ENCODE measurements around the gene PPP3R1.
A peak's percentile ranks its signal among the peaks of the same experiment; 100 is the strongest.

PPP3R1 gene

DNA sequence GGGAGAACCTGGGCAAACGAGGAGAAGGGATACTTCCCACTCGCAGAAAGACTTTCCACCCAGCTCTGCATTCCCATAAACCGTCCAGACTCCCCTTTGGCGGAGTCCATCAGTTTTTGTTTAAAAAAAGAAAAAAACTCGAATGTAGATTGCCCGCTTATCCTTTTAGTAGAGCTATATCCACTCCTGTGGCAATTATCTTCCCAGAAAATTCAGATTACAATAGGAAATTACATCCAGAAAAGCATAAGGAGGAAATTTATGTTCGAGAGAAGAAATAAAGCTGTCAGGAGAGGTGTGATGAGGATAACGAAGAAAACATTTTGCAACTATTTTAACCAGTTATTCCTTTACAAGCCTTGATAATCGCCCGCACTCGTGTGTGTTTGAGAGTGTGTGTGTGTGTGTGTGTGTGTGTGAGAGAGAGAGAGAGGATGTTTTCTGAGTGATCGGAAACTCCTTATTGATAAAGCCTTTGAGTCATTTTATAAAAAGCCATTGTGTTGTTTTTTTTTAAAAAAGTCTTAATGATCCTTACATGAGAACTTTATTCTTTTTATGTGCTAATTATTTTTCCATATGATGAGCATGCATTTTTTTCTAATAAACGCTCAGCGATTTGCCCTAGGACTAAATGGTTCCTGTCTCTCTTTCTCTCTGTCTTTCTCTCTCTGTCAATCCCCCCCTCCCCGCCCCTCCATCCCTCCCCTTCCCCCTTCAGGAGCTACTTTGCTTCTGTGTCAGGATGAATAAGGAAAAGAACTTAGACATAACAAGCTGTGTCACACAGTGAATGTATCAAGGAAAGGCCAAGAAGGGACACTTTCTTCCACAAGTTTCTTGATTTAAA, 1.1 kb upstream of the PPP3R1 start:
- DNase-seq, result no peak

DNA sequence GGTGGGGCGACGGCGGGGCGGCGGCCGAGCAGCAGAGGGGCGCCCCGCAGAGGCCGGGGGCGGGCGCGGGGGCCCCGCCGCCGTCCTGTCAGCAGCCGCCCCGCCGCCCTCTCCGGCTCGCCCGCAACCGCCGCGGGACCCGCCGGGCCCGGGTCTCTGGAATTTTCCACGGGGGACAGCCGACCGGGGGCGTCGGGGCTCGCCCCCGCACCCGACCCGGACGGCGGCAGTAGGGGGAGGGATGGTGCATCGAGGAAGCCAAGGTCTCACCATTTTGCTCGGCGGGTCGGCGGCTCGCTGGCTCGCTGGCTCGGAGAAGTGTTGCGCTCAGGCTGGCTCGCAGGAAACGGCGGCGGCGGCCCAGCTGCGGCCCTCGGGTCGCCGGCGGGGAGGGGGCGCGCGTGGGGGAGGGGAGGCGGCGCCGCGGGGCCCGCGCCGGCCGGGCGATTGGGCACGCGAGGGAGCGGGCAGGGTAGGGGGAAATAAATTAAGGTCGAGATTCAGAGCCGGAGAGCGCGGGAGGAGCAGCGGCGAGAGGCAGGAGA, 405 bp downstream of the PPP3R1 start:
- DNase-seq, result no peak

DNA sequence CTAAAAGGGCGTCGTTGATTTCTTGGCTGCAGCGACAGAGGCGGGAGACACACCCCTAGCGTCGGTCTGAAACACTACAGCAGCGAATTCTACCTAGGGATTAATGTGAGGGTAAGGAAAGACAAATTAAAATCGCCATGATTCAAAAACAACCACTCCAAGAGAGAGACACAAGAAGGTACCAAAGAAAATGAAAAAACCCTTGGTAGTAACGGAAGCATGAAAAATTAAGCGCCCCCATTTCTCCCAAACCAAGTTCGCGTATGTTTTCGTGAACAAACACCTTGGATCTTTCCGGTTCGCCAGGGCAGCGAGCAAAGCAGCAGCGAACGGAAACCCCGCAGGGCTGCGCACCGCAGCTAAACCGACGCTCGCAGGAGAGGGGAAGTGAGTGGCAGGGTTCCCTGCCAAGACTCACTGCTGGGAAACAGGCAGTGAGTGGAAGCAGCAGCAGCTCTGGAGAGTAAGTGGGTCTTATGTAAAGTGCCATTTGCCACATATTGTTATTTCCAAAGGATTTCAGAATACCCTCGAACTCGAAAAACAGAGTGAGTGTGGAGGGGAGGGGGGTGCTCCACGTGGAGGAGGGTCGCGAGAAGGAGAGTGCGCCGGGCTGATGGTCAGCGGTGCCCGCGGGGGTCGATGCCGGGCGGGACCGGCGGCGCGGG, 1.0 kb downstream of the PPP3R1 start:
- peak; percentile 66 for DNase-seq

DNA sequence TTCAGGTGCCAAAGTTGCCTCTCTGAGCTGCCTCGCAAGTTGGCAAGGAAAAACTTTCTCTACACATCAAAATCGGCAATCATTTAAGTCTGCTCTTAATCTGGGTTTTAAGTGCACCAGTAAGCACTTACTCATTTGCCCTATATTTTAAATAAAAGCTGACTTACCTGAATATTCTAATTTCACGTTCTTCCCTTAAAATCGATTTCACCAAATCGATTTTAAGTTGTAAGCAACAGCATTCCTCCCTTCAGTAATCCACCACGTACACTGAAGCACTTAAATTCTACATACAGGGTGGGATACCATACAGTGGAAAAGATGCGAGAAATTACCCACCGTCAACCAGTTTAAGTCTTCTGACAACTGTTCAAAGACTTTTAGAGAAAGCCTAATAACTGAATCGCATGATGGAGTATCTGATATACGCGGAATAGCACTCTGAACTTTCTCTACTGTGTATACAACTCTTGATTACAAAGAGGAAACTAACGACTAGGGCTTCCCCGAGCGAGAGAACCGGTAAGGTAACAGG, 1.6 kb downstream of the PPP3R1 start:
- DNase-seq, result no peak

DNA sequence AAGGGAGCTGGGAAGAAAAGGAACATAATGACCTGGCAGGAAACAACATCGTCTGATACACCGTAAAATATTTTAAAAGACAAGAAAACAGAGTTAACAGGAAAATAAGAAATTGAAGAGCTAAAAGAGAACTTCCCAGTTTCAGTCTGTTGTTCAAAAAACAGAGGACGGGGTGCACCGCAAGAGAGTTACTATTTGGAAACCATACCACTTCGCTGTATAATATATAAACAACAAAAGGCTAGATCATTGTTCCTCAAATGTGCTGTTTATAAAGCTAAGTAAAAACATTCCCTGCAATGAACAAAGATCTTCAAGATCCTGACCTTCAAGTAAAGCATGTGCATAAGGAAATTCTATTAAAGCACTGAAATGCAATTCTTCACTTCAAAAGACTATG, 2.1 kb downstream of the PPP3R1 start:
- DNase-seq, result no peak

DNA sequence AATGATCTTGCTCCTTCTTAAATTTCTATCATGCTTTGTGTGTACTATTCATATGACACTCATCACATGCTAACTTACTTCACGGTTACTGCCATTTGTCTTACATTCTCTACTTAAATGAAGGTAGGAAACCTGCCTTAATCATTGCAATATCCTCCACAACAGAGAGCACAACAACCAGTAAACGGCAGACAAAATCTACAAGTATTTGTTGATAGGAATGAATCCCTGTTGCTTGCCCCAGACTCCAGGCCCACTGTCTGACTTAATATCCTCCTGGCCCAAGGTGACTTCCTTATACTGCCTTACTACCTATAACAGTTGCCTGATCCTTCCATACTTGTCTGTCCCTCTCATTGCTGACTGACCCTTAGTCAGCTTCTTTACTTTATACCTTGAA, 3.5 kb downstream of the PPP3R1 start:
- DNase-seq, result no peak

DNA sequence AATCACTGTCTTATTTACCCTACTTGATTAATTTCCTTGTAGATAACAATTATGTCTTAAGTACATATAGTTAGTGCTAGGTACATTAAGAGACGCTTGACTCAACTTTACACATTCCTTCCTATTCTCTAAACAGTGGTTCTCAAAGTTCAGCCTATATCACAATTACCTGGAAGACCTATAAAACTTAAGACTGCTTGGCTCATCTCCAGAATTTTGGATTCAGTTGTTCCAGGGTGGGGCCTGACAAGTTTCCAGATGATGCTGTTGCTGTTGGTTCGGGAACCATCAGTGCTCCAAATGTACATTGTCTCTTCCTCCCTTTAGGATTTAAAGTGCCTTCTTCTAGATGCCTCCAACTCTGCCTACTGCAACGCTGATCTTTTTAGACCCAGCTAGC, 4.0 kb downstream of the PPP3R1 start:
- DNase-seq, result no peak

DNA sequence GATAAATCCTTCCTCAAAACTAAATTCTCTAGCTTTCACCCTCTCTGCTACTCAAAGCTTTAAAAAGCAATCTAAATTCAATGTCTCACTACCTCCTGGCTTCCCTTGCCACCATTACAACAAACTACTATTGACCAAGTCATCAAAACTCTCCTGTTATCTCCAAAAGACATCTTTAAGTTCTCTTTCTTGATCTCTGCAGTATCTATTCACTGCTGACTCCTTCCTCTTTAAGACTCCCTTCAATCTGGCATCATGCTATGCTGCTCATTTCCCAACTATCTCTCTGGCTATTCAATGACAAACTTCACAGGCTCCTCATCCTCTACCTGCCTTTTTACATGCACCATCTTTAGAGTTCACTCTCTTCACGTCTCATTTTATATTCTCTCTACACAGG, 5.9 kb downstream of the PPP3R1 start:
- DNase-seq, result no peak

DNA sequence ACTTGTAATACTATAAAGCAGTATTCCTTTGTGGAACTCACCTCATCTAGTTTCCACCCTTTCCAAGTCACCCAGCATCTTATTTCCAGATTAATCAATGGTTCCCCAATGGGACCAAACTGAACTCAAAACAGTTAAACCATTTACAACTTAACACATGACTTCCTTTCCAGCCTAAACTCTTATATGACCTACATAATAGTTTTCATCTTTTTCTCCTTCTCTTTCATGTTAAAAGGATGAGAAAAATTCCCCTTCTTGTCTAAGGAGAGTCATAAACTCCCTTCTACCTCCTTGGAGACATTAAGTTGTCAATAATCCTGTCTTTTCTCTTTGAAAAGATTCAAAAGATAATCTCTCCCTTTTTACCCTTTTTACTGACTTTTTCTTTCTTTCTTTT, 6.7 kb downstream of the PPP3R1 start:
- DNase-seq, result no peak

DNA sequence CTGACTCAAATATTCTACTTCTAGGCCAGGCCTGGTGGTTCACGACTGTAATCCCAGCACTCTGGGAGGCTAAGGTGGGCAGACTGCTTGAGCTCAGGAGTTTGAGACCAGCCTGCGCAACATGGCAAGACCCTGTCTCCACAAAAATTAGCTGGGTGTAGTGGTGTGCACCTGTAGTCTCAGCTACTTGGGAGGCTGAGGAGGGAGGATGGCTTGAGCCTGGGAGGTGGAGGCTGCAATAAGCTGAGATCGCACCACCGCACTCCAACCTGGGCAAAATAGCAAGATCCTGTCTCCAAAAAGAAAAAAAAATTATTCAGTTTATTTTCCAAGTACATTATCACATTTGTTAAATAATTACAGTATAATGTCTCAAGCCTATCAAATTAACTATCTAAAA, 7.3 kb downstream of the PPP3R1 start:
- no peak for DNase-seq

DNA sequence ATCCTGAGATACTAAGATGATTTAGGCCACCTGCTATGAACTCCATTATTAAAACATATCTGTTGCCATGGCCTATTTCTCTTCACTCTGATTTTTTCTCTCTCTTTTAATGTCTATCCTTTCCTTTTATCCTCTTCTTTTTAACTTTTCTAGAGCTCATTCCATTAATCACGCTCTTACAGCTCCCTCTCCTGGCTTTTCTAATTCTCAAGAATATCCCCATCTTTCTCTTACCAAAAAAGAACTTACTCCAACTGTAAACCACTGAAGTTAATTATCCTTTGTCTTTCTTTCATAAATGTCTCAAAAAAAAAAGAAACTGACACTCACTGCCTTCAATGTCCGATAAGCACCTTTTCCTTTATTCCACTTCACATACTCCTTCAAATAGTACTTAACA, 7.9 kb downstream of the PPP3R1 start:
- no peak for DNase-seq

DNA sequence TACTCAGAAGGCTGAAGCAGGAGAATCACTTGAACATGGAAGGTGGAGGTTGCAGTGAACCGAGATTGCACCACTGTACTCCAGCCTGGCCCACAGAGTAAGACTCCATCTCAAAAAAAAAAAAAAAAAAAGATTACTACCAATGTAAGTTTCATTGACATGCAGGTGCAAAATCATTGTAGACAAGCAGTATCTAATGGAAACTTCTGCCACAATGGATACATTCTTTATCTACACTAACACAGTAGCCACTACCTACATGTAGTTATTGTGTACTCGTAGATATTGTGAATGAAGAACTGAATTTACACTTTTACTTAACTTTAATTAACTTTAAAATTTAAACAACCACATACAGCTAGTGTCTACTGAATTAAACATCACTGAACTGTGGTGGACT, 10.6 kb downstream of the PPP3R1 start:
- DNase-seq, result no peak

DNA sequence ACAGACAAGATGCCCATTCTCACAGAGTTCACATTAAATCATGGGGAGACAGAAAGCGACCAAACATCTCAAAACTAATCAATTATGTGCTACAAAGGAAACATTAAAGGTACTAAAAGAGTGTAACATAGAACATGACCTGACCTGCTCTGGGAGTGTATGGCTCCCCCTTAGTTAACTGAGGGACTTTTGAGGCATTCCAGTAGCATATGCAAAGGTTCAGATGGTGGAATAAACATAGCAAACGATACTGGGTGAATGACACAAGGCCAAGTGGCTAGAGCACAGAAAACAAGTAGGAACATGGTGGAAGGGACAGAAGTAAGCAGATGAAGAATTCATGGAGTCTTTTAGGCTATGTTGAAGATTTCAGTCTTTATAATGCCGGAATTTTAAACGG, 11.9 kb downstream of the PPP3R1 start:
- DNase-seq, result no peak

DNA sequence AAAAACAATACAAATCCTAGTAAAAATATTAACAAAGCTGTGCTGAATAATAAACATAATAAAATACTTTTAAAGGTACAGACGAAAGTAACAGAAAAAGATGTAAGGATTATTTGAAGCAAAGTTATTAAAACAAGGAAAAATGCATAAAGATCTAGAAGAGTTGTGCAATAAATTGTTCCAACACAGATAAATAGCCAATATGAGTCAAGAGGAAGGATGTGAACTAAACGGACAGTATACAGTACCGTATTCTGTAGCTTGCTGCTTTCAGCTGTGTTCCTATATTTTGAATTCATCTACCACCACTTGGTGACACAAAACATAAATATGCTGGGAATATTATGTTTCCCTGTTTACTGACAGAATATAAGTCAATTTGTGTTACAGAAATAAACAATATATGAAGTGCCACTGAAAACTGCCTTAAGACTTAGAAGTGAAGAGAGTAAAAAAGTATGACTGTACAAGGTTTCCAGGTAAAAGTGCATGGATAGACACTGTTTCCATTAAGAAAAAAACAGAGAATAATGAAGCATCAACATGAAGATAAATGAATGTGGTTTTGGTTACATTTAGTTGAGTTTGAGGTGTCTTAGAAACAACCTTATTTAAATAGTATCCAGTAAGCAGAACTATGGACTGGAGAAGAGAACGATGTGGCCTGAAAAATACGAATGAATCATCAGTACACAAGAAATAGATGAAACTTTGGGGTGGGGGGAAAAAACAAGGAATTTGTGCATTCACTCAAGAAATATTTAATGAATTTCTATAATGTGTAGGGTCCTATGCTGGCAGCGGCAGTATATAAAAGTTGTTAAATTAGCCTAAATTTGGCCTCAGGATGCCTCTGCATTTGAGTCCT, 13.1 kb downstream of the PPP3R1 start:
- no peak for DNase-seq

DNA sequence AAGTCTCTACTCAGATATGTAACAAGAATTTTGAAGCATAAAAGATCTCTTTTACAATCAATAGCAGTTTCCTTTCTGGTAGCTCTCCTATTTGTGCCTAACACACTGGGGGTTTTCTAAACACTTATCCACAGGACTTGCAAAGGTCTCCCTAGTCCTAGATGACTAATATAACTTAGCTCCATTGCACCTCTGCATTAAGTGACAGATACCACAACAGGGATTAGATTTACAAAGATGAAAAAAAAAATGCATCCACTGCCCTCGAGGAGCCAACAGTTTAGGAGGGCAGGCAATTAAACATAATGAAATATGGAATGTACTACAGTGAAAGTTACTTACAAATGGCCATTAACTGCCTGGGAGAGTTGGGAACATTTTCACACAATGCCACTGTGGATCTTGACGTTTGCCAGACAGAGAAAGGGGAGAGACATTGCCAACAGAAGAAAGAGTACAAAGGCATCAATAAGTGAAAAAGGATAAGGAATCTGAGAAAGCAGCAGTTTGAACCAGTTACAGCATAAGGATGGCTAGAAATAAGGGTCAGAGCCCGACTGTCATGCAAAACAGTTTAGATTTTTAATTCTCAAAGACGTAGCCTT, 14.3 kb downstream of the PPP3R1 start:
- DNase-seq, result no peak

DNA sequence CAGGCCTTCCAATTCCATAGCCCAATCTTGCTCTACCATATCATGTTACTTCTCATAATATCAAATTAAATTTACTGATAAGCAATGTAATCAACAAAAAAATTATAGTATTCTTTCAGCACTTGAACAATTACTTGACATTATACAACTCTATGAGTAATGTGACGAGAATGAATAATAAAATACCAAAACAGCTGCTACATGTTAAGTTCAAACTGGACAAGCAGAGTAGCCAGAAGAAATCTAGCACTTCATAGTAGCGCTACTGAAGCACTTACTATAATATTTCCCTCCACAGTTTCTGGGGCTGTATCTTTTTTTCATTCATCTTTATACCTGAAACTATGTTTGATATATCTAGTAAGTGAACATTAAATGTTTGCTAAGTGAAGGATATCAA, 14.9 kb downstream of the PPP3R1 start:
- DNase-seq, result no peak

DNA sequence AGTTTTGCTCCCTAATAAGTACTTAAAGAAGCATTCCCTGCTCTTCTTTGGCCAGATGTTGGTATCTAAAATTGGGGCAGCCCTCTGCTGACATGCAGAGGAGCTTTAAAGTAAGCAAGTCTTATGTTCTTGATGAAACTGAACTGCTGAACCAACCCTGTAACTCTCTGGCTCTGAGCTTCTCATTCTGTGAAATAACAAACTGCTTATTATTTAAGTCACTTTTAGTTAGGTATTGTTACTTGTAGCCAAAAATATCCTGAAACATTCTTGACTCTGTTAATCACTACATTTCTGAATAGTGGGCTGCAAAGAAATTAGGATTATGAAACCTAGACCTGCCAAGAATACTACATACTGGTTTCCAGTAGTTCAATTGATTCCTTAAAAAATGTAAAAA, 15.5 kb downstream of the PPP3R1 start:
- no peak for DNase-seq

DNA sequence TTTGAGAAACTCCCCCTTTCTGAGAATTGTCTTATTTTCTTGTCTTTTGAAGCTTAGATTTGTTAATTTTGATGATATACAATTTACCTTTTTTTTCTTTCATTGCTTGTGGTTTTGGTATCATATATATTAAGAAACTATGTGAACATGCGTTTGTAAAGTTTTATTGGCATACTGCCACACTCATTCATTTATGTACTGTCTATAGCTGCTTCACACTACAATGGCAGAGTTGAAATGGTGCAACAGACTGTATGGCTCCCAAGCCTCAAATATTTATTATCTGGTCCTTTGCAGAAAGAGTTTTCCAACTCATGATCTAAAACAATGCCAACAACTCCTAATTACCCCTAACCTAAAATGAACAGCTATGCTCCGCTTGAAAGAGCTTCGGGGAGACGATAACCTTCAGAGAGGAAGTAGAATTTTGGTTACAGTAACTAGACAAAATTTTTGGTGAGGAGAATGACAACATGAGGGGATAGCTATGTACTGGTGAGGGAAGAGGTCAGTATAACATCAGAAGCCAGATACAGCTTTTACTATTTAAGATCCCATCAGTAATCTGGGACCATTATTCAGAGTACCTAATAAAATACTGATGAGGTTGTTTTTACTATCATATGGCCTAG, 16.1 kb downstream of the PPP3R1 start:
- peak; percentile 21 for DNase-seq

DNA sequence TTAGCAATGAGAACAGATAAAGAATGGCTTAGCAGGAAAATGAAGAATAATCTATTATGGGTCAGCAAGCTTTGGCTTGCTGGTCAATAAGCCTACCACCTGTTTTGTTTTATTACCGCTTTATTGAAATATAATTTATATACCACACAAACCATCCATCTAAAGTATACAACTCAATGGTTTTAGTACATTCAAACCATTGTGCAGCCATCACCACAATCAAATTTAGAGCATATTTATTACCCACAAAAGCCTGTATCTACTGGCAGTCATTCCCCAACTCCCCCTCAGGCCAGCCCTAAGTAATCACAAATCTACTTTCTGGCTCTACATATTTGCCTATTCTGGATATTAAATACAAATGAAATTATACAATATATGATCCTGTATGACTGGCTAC, 17.2 kb downstream of the PPP3R1 start:
- peak; percentile 39 for DNase-seq

DNA sequence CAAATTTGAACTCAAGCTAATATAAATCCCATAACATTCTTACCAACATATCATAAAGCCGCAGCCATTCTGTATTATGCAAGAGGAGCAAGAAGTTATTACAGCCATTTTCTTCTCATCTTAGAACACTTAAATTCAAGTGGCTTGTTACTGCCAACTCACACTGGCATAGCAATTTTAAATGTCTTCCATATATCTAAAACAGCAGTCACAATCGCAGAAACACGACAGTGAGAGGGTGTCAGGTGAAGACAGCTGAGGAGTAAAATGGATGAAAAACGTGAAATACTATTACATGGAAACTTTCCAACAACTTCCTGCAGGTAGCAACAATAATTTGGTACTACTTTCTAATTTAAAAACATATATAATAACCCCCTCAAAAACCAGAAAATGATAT, 17.9 kb downstream of the PPP3R1 start:
- DNase-seq, result no peak

DNA sequence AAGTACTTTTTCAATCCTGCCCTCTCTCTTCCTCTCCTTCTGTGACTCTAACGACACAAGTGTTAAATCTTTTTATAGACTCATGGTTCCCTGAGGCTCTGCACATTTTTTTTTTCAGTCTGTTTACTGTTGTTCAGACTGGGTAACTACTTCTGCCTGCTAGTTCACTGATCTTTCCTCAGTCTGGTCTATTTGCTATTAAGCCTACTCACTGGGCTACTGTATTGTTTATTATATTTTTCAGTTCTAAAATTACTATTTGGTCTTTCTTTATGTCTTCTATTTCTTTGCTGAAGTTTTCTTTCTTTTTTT, 21.3 kb downstream of the PPP3R1 start:
- no peak for DNase-seq

Measured in NCI-H226 (cell line).